NCI-H1436 (cell line): ENCODE results near the gene TSPAN18.

Experiments used
- DNase-seq: peaks from one replicate; lab custom pipeline; 2025; lab: John Stamatoyannopoulos, UW

Gene TSPAN18

GRCh38 chr11:44823006-44823405 lies 96.2 kb downstream of the TSPAN18 start:
- no peak for DNase-seq

GRCh38 chr11:44823868-44824267 lies 97.1 kb downstream of the TSPAN18 start:
- DNase-seq: no peak

DNA sequence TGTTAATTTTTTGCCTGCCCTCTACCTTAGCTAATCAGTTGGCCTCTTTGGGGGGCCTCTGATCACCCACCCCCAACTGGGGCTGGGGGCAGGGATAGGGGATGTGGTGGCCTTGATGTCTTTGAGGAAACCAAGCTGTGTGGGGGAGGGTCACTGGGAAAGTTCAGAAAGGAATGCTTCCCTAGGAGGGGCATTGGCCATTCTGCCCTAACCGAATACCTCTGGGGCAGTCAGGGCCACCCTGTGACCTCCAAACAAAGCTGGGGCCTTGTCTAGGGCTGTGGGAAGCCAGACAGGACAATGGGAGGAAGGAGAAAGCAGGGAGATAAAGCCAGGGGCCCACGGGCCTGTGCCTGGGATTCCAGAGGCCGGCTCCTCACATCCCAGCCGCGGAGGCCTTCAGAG lies 97.5 kb downstream of the TSPAN18 start:
- DNase-seq: no peak

DNA sequence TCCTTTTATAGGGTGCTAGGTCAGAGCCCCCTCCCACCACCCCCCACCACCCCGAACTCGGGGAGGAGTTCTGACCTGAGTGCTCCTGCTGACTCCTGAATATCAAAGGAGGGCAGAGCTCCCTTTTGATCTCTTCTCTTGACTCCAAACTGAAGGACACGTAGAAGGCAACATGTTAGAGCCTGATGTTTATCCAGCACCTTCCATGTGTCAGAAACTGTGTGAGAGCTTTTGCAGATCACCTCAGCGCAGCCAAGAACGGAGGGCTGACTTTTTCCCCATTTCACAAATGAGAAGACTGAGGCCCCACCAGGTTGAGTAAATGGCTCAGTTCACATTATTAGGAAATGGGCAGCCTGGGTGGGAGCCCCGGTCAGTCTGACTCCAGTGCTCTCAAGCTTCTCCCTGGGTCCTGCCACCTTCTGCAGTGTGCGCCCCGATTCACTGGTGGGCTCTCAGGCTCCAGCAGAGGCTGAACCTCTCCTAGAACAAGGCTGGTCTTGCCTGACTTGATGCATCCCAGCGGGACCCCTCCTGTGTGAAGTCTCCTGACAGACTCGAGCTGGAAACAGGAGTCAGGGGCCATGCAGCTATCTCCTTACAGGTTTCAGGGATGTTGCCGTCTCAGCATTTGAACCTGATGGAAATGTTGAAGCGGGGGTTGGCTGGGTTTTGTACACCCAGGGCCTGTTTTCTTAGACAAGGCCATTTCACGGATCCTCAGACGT lies 98.5 kb downstream of the TSPAN18 start:
- no peak for DNase-seq

GRCh38 chr11:44826922-44827643 lies 100.3 kb downstream of the TSPAN18 start:
- no peak for DNase-seq

DNA sequence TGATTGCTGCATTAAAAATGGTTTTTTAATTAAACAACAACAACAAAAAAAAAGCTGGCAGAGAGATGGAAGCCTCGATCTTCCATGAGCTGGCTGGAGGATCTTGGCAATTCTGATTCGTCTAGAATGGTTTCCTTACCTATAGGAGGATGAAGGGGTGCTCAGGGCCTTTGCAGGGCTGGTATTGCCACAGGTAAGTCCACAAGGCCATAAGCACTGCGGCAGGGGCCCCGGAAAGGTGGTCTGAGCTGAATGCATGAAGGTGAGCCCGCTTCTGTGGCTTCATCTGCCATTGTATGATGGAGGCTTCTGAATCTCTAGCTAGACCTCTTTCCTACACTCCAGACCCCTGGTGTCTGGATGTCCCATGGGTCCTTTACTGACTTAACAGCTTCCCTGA lies 101.5 kb downstream of the TSPAN18 start:
- DNase-seq: no peak

GRCh38 chr11:44829838-44830237 lies 103.1 kb downstream of the TSPAN18 start:
- DNase-seq: no peak

- no peak for DNase-seq
Observed at GRCh38 chr11:44831605-44832394, 105.0 kb downstream of the TSPAN18 start.

DNA sequence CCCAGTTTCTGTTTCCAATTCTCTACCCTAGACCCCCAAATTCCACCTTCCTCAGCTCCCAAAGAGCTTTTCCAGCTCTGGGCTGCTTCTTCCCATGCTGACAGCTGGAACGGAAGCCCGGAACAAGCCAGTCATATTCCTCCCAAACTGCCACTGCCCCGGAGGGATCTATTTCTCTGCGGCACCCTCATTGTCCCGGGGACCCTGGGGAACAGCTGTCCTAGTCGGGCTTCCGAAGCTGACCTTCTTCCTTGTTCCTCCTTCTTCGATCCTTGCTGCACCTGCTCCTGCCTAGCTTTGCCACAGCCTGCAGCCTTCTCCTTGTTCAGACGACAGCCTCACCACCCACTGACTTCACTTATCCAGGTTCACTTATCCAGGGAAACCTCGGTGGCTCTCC lies 105.7 kb downstream of the TSPAN18 start:
- no peak for DNase-seq

GRCh38 chr11:44833221-44833876 lies 106.6 kb downstream of the TSPAN18 start:
- DNase-seq: no peak

- no peak for DNase-seq
Observed at GRCh38 chr11:44833877-44834452, 107.2 kb downstream of the TSPAN18 start.

DNA sequence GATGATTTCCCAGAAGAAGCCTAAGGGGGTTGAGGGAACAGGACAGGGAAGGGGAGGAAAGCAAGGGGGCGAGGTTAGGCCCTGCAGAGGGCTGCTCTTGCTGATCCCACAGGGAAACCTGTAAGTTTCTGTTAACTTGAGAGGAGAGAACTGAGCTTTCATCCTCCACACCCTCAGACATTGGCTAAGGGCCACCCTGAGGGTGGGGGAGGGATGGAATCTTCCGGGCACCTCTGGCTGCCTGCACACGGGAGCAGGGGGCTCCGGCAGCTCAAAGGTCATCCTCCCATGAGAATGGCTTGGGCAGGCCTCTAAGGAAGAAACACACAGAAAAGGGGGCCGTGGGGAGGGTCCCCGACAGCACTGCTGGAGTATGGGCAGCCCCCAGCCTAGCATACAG lies 108.1 kb downstream of the TSPAN18 start:
- DNase-seq: no peak

DNA sequence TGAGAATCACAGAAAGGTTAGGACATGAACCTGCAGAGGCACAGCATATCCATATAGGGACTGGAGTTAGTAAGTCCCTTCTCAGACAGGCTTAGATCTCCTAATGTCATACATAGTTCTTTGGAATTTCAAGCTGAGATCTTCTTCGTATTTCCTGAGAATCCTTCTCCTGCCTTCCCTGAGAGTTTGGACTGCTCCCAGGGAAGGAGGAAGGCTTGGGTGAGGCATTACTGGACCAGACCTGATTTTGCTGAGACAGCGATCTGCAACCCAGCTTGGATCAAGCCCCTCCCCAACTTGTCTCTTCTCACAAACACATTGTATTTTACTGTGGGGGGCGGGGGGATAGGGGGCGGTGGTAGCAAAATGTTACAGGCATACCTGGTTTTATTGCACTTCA lies 108.5 kb downstream of the TSPAN18 start:
- no peak for DNase-seq

DNA sequence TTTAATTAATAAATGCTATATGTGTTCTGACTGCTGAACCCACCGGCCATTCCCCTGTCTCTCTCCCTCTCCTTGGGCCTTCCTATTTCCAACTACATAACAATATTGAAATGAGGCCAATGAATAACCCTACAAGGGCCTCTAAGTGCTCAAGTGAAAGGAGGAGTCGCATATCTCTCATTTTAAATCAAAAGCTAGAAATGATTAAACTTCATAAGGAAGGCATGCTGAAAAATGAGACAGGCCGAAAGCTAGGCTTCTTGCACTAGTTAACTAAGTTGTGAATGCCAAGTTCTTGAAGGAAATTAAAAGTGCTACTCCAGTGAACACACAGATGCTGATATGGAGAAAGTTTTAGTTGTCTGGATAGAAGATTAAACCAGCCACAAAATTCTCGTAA lies 109.2 kb downstream of the TSPAN18 start:
- DNase-seq: no peak

- no peak for DNase-seq
Observed at GRCh38 chr11:44837661-44838060, 110.9 kb downstream of the TSPAN18 start.

- DNase-seq: no peak
Observed at GRCh38 chr11:44839458-44840084, 112.8 kb downstream of the TSPAN18 start.

GRCh38 chr11:44840085-44840478 lies 113.3 kb downstream of the TSPAN18 start:
- DNase-seq: no peak

DNA sequence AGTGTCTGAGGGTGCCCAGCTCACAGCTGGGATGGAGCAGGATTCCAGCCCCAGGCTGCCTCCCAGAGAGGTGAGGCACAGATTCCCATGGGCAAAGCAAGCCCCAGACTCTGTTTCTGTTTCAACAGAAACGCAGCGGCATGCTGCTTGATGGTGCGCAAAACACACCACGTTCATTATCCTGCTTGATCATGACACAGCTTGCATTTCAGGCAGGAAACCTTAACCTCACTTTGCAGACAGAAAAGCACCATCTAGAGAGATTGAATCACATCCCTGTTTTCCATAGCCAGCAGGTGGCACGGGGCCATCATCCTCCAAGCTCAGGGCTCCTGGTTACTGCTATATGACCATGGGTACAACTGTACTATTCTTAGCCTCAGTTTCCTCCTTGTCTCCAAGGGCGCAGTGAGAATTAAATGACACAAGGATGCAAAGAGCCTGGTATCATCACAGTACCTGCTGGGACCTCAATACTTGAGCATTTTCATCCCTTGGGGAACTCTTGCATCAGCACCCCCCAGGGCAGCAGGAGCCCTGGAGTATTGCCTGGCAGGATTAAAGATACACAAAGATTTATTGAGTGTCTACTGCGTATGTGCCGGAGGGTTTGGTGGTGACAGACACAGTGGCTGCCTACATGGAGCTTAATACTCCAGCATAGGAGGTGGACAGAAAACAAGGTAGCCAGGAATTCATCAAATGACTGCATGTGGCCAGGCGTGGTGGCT lies 113.9 kb downstream of the TSPAN18 start:
- no peak for DNase-seq

GRCh38 chr11:44842220-44842619 lies 115.5 kb downstream of the TSPAN18 start:
- no peak for DNase-seq

DNA sequence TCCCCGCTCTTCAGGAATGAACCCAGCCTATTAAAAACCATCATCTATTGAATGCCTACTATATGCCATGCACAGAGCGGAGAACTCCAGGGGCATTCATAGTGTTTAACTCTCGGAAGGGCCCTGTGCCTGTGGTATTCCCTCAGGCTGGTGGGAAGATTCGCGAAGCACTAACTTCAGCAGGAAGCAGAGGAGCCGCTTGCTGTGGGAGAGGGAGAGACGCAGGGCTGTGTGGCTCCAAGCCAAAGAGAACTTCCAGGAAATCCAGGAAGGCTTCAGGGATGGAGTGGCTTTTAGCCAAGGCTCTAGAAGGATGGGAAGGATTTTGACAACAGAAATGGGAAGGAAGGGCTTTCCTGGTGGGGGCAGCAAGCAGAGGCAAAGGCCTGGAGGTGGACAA lies 120.1 kb downstream of the TSPAN18 start:
- DNase-seq: no peak

DNA sequence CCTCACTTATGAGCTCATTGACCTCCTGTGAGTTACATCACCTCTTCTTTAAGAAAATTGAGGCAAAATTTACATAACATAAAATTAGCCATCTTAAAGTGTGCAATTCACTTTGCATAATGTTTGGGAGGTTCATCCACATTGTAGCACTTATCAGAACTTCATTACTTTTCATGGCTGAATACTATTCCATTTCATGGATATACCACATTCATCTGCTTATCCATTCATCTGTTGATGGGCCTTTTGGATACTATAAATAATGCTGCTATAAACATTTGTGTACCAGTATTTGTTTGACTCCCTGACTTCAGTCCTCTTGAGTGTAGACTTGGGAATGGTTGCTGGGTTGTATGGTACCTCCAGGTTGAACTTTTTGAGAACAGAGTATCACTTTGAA lies 120.6 kb downstream of the TSPAN18 start:
- no peak for DNase-seq
